B cell (primary cell): ENCODE data around the gene SRRM3. TPM values are rescaled to one million over a fixed set of nuclear protein-coding genes. Genes with fewer than 3 reads are reported as not detected.

Source experiments
- ATAC-seq: fragments of 200-7000 bp; cut with Tn5 transposase; one replicate; pipeline ENCODE4 v1.10.0; 2021; ENCODE audit warnings: low read depth, mild to moderate bottlenecking, moderate number of reproducible peaks, moderate library complexity
- CTCF ChIA-PET: fragments of 350-600 bp; sonication (Branson Sonifier 250); formaldehyde crosslinking; loops from one replicate; lab custom pipeline; 2021; ENCODE audit warnings: antibody characterized with exemption, inconsistent platforms; lab: Charles Lee
- POLR2A ChIA-PET: fragments of 350-600 bp; sonication (Branson Sonifier 250); formaldehyde crosslinking; loops from one replicate; lab custom pipeline; 2021; ENCODE audit warnings: antibody characterized with exemption; lab: Charles Lee
- DNase-seq: peaks from one replicate; pipeline ENCODE4 v3.0.0; 2013
- H2AFZ ChIP-seq: 2 replicates; pipeline ENCODE4 v1.6.1; 2012; ENCODE audit warnings: mild to moderate bottlenecking, low read depth, low read length; ENCODE audit not compliant: insufficient read depth, poor library complexity, severe bottlenecking
- H3K27ac ChIP-seq, 2 donors: 1 replicate in 1 of 2; 2 replicates in 1 of 2; pipeline ENCODE4 v1.5.1; 2012 to 2013; ENCODE audit warnings: low read length in 2 of 2, mild to moderate bottlenecking in 2 of 2, moderate library complexity in 1 of 2
- H3K27me3 ChIP-seq, 4 experiments: fragments of 200-600 bp in 1 of 4; sonication (generic) in 1 of 4; replicated peaks in 1 of 4; 1 replicate in 2 of 4; 2 replicates in 2 of 4; pipeline versions ENCODE4 v1.6.1 to v1.7.0; 2013 to 2016; ENCODE audit warnings: low read length in 3 of 4, mild to moderate bottlenecking in 2 of 4, mixed read lengths in 1 of 4, moderate library complexity in 1 of 4; ENCODE audit not compliant: insufficient read depth in 4 of 4, control insufficient read depth in 3 of 4; ENCODE audit errors: control extremely low read depth in 1 of 4
- H3K36me3 ChIP-seq, 2 experiments: replicated peaks in 1 of 2; 1 replicate in 1 of 2; 2 replicates in 1 of 2; pipeline versions ENCODE4 v1.6.1 to v1.7.1; 2013; ENCODE audit warnings: low read length in 1 of 2; ENCODE audit not compliant: insufficient read depth in 2 of 2, control insufficient read depth in 1 of 2; ENCODE audit errors: control extremely low read depth in 1 of 2, extremely low read depth in 1 of 2
- H3K4me1 ChIP-seq, 2 donors: fragments of 200-600 bp in 1 of 2; sonication (generic) in 1 of 2; 1 replicate in 1 of 2; 2 replicates in 1 of 2; pipeline versions ENCODE4 v1.5.1 to v1.6.1; 2013 to 2017; ENCODE audit warnings: low read length in 2 of 2; ENCODE audit not compliant: control insufficient read depth in 2 of 2, insufficient read depth in 2 of 2
- H3K4me2 ChIP-seq: replicated peaks from 2 replicates; pipeline ENCODE3; 2012; ENCODE audit warnings: mild to moderate bottlenecking, low read depth, low read length; ENCODE audit not compliant: poor library complexity, severe bottlenecking
- H3K4me3 ChIP-seq, 5 experiments: fragments of 200-600 bp in 1 of 5; sonication (generic) in 1 of 5; 1 replicate in 3 of 5; 2 replicates in 2 of 5; pipeline versions ENCODE4 v1.5.1 to v1.7.0; 2011 to 2016; ENCODE audit warnings: low read length in 4 of 5, mild to moderate bottlenecking in 4 of 5, low read depth in 2 of 5, control low read depth in 1 of 5, moderate library complexity in 1 of 5; ENCODE audit not compliant: insufficient read depth in 1 of 5; ENCODE audit errors: control extremely low read depth in 1 of 5, extremely low read depth in 1 of 5
- H3K79me2 ChIP-seq: fragments of 200-600 bp; sonication (generic); one replicate; pipeline ENCODE4 v1.6.0; 2016; ENCODE audit warnings: low read length; ENCODE audit not compliant: control insufficient read depth, insufficient read depth
- H3K9ac ChIP-seq: fragments of 200-600 bp; sonication (generic); 2 replicates; pipeline ENCODE4 v1.6.1; 2017; ENCODE audit warnings: mild to moderate bottlenecking, low read length, moderate library complexity
- H3K9me3 ChIP-seq, 3 donors: one replicate each; pipeline versions ENCODE4 v1.6.1 to v1.7.1; 2013; ENCODE audit warnings: low read length in 2 of 3; ENCODE audit not compliant: control insufficient read depth in 2 of 3, insufficient read depth in 1 of 3; ENCODE audit errors: control extremely low read depth in 1 of 3
- H4K20me1 ChIP-seq: 2 replicates; pipeline ENCODE4 v1.6.0; 2012; ENCODE audit warnings: mild to moderate bottlenecking, low read length; ENCODE audit not compliant: insufficient read depth, control insufficient read depth, poor library complexity, severe bottlenecking
- H3K27ac Mint-ChIP-seq: one replicate; pipeline ENCODE4 v1.8.0; 2021; ENCODE audit warnings: mixed read lengths
- H3K27me3 Mint-ChIP-seq: one replicate; pipeline ENCODE4 v1.8.0; 2021; ENCODE audit warnings: mixed read lengths
- H3K4me1 Mint-ChIP-seq: one replicate; pipeline ENCODE4 v1.8.0; 2021; ENCODE audit warnings: mixed read lengths
- H3K4me3 Mint-ChIP-seq: one replicate; pipeline ENCODE4 v1.8.0; 2021; ENCODE audit warnings: mixed read lengths
- H3K9me3 Mint-ChIP-seq: one replicate; pipeline ENCODE4 v1.8.0; 2022; ENCODE audit warnings: mixed read lengths; ENCODE audit not compliant: insufficient read depth
- CTCF ChIP-seq: fragments of 200-600 bp; IDR thresholded peaks from one replicate; pipeline ENCODE4 v1.8.0; 2022; ENCODE audit warnings: antibody characterized with exemption, mild to moderate bottlenecking
- EZH2 ChIP-seq: IDR thresholded peaks from 2 replicates; pipeline ENCODE4 v1.6.1; 2012; ENCODE audit warnings: borderline replicate concordance, low read depth, mild to moderate bottlenecking, moderate library complexity, low read length; ENCODE audit not compliant: insufficient read depth, poor library complexity, severe bottlenecking
- WGBS: methylation state at CpG from one replicate; pipeline ENCODE4 v1.1.5; 2013; ENCODE audit warnings: missing lambda C conversion rate; ENCODE audit not compliant: insufficient coverage; 5-methylcytosine and 5-hydroxymethylcytosine counted together
- intact Hi-C: fragments of 100-400 bp; cut with micrococcal nuclease; formaldehyde crosslinking; loops from one replicate; pipeline ENCODE4 v1.10.0; 2022
- polyA plus RNA-seq: library from polyadenylated mRNA; depleted of rRNA; stranded (reverse); fragments of >200 nt; gene quantifications from 2 replicates; pipeline ENCODE4 v1.2.3, GENCODE V29; 2012
- total RNA-seq, 2 donors: library from RNA; stranded (reverse); fragments of 120-200 nt in 1 of 2; gene quantifications; 1 replicate in 1 of 2; 2 replicates in 1 of 2; pipeline versions ENCODE4 v1.2.3 to v1.2.4, GENCODE V29; 2013 to 2022

The SRRM3 gene
- total and polyA plus RNA-seq, 2 donors (not counting 1 experiment from before 2014, with no cell fraction given): not detected

GRCh38 chr7:76325811-76326210 is 124.1 kb downstream of the SRRM3 start:
- Mint-ChIP-seq H3K9me3 (no peaks in the 10 kb centered on the region), H3K27ac (no peak overlapping the region), H3K27me3 (no peaks in the 10 kb centered on the region), H3K4me3 (no peak overlapping the region), H3K4me1 (peaks cover 24% of the 10 kb centered on the region)
- Histone ChIP-seq H3K4me1 (peaks cover 5% of the 10 kb centered on the region in 2 donors), H2AFZ (no peak overlapping the region), H3K27ac (no peak overlapping the region), H3K9me3 (no peaks in the 10 kb centered on the region), H3K4me2 (no peak overlapping the region), H3K4me3 (no peak overlapping the region), H3K27me3 (no peaks in the 10 kb centered on the region), H3K79me2 (peaks cover 32% of the 10 kb centered on the region), H4K20me1 (peaks cover 29% of the 10 kb centered on the region), H3K36me3 (peaks cover 0 to 35% of the 10 kb centered on the region in 2 experiments), H3K9ac (no peak overlapping the region)
- no peak for ATAC-seq
- WGBS: 97% methylated on average over 5 of the region's 5 CpGs
- TF ChIP-seq EZH2: no peak
- no peak for TF ChIP-seq CTCF
- ChIA-PET POLR2A (interaction anchor here (0.7 kb wide), 1 partner anchor 39 kb away, joined by 6 read pairs; no protein-coding TSS in a partner anchor), CTCF (interaction anchor here (3.2 kb wide), 1 partner anchor 12 kb away, joined by 11 read pairs; no protein-coding TSS in a partner anchor)
- DNase-seq: no peak
- intact Hi-C loops: no loop called here

GRCh38 chr7:76326646-76327233 is 125.0 kb downstream of the SRRM3 start:
- H3K27me3 Mint-ChIP-seq: no peaks in the 10 kb centered on the region
- Histone ChIP-seq H3K4me1 (peaks cover 5% of the 10 kb centered on the region in 2 donors), H3K27ac (no peak overlapping the region), H3K4me3 (no peak overlapping the region), H3K9ac (no peak overlapping the region), H2AFZ (no peak overlapping the region), H3K36me3 (peaks cover 0 to 35% of the 10 kb centered on the region in 2 experiments), H3K9me3 (no peaks in the 10 kb centered on the region), H3K27me3 (no peaks in the 10 kb centered on the region), H3K79me2 (peaks cover 40% of the 10 kb centered on the region), H3K4me2 (no peak overlapping the region), H4K20me1 (peaks cover 39% of the 10 kb centered on the region)
- peaks cover 24% of the 10 kb centered on the region for H3K4me1 Mint-ChIP-seq
- no peak for DNase-seq
- H3K4me3 Mint-ChIP-seq: no peak overlapping the region
- H3K9me3 Mint-ChIP-seq: no peaks in the 10 kb centered on the region
- no CpG with 5 or more reads among the region's 5 CpGs for WGBS
- intact Hi-C loops: no loop called here
- no peak for TF ChIP-seq EZH2
- TF ChIP-seq CTCF: no peak
- ChIA-PET CTCF (interaction anchor here (0.7 to 3.2 kb wide), 3 partner anchors 13 to 1659 kb away, joined by 3 to 11 read pairs (median 3); no protein-coding TSS in a partner anchor), POLR2A (interaction anchor here (0.7 kb wide), 1 partner anchor 40 kb away, joined by 6 read pairs; no protein-coding TSS in a partner anchor)
- ATAC-seq: no peak
- H3K27ac Mint-ChIP-seq: peak overlapping the region; percentile 7
